HG03571 (cell line): ENCODE data around the gene GATA5.

ENCODE experiments used
- ATAC-seq: cut with Tn5 transposase; IDR thresholded peaks from one replicate; pipeline ENCODE4 v1.9.1; 2021; ENCODE audit not compliant: unreplicated experiment

GATA5 gene

DNA sequence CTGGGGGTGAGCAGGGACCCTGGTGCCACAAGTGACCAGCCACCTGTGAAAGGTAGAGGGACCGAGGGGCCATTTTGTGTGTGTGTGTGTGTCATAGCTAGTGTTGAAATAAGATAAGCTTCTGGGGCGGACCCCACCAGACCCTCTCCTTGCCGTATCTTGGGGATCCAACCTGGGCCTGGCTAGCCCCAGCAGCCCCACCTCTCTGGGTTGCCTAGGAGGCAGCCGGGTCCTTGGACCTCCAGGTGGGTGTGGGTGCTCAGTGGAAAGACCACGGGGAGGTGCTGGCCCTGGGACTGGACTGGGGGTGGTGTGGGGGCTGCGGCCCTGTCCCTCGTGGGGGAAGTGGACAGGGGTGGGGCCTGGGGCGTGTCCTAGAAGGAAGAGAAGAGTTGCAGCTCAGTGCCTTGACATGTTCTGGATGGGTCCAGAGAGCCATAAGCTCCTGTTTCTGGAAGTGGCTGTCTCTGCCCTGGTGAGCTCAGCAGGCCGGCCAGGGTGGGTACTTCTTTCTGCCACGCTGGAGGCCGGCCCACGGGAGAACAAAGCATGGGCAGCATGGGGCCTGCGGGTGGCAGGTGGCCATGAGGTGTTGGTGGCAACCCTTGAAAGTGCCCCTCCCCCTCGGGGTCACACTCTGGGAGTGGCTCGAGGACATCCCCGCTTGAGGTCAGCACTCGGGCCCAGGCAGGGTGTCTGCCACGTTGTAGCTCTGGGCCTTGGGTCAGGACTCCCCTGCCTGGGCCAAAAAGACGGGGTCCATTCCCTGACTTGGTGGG, 56.9 kb downstream of the GATA5 start:
- ATAC-seq, result no peak

DNA sequence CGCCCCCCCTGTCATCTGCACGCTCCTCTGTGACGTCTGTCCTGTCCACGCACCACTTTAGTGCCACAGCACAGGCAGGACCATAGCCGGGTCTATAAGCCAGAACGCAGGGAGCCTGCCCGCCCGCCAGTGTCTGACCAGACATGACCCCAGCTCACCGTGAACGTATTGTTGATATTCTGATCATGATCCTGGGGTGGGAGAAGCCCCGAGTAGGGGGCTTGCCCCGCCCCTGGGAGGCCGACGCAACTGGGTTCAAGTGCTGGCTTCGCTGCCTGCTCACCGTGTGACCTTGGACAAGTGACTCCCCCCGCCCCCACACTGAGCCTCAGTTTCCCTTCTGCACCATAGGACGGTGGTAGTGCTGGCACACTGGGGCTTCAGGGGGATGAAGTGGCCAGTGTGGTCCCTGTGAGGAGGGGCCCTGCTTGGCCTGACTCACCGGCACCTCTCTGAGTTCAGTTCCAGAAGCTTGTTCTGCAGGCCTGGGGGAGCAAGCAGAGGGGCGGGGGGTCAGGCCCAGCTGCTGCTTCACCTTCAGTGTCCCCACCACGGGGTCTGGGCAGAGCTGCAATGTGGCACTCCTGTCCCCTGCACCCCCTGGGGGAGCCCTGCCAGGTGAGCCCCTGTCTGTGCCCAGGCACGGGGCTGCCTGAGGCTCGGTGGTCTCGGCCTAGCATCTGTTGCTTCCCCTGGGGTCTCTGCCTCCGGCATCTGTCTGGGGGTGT, 57.6 kb downstream of the GATA5 start:
- ATAC-seq, result no peak

DNA sequence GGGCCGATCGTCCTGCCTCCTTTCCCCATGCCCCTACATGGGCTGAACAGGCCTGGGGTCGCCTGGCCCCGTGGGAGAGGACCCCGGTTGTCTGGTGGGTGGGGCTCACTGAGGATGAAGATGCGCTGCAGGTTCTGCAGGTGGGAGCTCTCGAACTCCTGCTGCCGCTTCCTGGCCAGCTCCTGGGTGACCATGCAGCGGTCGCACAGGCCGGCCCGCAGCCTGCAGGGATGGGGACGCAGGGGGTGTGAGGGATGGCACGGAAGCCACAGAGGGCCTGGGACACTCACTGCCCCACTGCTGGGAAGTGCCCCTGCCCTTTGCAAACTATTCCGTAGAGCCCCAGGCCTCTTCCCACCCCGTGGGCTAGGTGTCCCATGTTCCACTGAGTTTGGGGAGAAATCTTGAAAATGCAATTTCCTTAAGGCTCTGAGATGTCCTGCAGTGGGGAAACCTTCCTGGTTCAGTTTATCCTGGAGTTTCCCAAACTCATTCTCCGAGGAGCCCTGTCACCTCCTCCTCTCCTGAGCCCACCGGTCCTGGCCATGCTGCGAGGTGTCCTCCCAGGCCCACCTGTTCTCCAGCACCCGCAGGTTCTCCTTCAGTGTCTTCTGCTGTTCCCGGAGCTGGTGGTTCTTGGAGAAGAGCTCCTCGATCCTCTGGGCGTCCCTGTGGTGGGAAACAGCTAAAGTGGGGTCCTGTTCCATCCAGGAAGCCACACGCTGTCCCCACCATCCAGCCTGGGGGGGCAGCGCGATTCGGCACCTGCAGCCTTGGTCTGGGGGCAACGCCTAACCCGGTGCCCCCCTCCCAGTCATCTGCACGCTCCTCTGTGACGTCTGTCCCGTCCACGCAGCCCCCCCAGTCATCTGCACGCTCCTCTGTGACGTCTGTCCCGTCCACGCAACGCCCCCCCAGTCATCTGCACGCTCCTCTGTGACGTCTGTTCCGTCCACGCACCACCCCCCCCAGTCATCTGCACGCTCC, 58.9 kb downstream of the GATA5 start:
- no peak for ATAC-seq

DNA sequence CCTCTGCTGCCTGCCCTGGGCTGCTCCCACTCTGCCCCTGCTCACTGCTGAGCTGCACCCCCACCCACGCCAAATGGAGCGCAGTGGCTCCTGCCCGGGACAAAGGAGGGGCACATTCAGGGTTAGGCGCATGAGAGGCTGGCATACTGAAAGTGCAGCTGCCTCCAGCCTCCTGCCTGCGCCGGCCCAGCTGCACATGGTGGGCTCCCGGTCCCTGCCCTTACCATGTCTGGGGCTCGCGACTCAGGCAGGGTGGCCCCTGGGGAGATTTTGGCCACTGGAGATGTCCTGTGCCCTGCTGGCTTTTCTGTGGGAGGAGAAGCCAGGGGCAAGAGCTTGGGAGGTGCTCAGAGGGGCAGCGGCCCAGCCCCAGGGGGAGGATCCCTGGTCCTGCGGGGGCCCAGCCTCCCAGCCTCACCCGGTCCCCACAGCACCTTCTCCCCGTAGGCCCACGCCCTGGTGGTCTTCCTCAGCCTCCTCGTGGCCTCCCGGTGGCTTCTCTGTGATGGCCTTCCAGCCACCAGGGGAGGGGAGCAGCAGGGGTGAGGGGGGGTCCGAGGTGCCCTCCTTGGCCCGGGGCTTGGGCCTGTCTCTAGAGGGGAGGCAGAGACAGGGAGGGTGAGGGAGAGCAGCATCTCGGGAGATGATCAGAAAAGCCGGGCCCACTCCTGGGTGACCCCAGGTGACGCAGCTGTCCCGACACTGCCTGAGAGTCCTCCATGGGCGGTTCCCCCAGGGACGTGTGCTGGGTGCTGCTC, 60.3 kb downstream of the GATA5 start:
- ATAC-seq, result no peak

- ATAC-seq, result no peak
These were observed 61.8 kb downstream of the GATA5 start for GRCh38 chr20:62413896-62414481.
